GM12873 (cell line): ENCODE measurements around the gene ZNF778.

ENCODE experiments used
- CTCF ChIP-seq: IDR thresholded peaks from 2 replicates; pipeline ENCODE4 v1.5.1; 2012; ENCODE audit warnings: low read depth, mild to moderate bottlenecking, moderate library complexity, low read length, control low read depth; ENCODE audit not compliant: insufficient read depth; ENCODE audit errors: missing control alignments

Gene ZNF778

GRCh38 chr16:89237733-89238132 is 20.2 kb downstream of the ZNF778 start:
- no peak for TF ChIP-seq CTCF

GRCh38 chr16:89241187-89242007 is 23.9 kb downstream of the ZNF778 start:
- no peak for TF ChIP-seq CTCF

GRCh38 chr16:89242795-89243200 is 25.3 kb downstream of the ZNF778 start:
- TF ChIP-seq CTCF: no peak

- no peak for TF ChIP-seq CTCF
These were observed 26.2 kb downstream of the ZNF778 start for GRCh38 chr16:89243664-89244063.

- TF ChIP-seq CTCF: no peak
These were observed 27.3 kb downstream of the ZNF778 start for GRCh38 chr16:89244754-89245153.

GRCh38 chr16:89246383-89246902 is 28.9 kb downstream of the ZNF778 start:
- no peak for TF ChIP-seq CTCF

GRCh38 chr16:89246903-89247733 is 29.6 kb downstream of the ZNF778 start:
- no peak for TF ChIP-seq CTCF
